GM12875 (cell line): Measurements from ENCODE around the gene CNTN5.

Source experiments
- H3K4me3 ChIP-seq: one replicate; pipeline ENCODE4 v1.5.1; 2011; ENCODE audit warnings: low read depth, low read length, control low read depth
- TF ChIP-seq, protein P1 (sequence below): IDR thresholded peaks from 2 replicates; pipeline ENCODE4 v1.5.1; 2011; ENCODE audit warnings: low read depth, mild to moderate bottlenecking, control low read depth, inconsistent platforms, low read length, moderate library complexity, borderline replicate concordance; ENCODE audit not compliant: insufficient read depth

Gene CNTN5

DNA sequence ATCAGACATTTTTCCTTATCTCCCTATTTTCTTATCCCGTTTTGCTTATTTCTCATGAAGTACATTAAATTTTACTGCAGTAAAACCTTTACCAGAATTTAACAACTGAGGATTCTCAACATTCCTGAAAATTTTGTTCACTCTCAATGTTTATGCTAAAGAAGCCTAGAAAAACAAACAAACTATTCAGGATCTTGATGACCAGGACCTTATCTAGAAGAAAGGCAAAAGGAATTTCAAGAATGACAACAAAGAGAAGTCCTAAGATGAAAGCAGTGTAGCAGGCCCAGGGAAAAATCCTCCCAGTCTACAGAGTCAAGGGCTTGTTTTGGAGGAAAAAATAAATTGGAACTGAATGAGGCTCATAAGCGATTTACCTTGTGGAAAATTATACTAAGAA lies 1383.1 kb downstream of the CNTN5 start:
- TF ChIP-seq, protein P1, sequence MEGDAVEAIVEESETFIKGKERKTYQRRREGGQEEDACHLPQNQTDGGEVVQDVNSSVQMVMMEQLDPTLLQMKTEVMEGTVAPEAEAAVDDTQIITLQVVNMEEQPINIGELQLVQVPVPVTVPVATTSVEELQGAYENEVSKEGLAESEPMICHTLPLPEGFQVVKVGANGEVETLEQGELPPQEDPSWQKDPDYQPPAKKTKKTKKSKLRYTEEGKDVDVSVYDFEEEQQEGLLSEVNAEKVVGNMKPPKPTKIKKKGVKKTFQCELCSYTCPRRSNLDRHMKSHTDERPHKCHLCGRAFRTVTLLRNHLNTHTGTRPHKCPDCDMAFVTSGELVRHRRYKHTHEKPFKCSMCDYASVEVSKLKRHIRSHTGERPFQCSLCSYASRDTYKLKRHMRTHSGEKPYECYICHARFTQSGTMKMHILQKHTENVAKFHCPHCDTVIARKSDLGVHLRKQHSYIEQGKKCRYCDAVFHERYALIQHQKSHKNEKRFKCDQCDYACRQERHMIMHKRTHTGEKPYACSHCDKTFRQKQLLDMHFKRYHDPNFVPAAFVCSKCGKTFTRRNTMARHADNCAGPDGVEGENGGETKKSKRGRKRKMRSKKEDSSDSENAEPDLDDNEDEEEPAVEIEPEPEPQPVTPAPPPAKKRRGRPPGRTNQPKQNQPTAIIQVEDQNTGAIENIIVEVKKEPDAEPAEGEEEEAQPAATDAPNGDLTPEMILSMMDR, result no peak
- H3K4me3 ChIP-seq, result no peak overlapping the region

DNA sequence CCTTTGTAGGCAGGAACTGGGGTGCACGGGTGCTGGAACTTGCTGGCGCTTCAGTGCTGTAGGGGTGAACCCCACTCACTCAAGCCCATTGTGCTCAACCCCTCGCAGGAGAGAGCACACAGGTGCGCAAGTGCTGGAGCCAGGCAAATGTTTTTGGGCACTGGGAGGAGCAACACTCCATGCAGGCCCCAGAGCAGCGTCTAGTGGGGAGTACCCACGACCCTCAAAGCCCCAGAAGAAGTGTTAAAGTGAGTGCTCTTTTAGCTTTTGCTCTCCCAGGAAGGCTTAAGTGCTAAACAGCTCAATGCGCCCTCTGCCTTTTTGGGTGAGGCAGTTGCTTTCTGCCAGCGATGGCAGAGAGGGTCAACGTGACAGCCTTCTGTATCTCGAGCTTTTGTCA lies 1384.2 kb downstream of the CNTN5 start:
- H3K4me3 ChIP-seq, result no peak overlapping the region
- TF ChIP-seq, protein P1, result no peak
